HG03097 (cell line): ENCODE measurements around the gene AMIGO3.

Source experiments
- ATAC-seq: cut with Tn5 transposase; IDR thresholded peaks from one replicate; pipeline ENCODE4 v1.9.1; 2021; ENCODE audit not compliant: unreplicated experiment, low FRiP score

The AMIGO3 gene

GRCh38 chr3:49673121-49673714 lies 46.3 kb downstream of the AMIGO3 start:
- ATAC-seq, result no peak

GRCh38 chr3:49671291-49672288 lies 47.9 kb downstream of the AMIGO3 start:
- ATAC-seq, result no peak

- ATAC-seq, result no peak
Measured at GRCh38 chr3:49670940-49671290, 48.6 kb downstream of the AMIGO3 start.

GRCh38 chr3:49669352-49669751 lies 50.1 kb downstream of the AMIGO3 start:
- no peak for ATAC-seq

GRCh38 chr3:49668861-49669260 lies 50.6 kb downstream of the AMIGO3 start:
- ATAC-seq, result no peak

- ATAC-seq, result no peak
Measured at GRCh38 chr3:49668414-49668797, 51.1 kb downstream of the AMIGO3 start.

GRCh38 chr3:49667701-49668413 lies 51.6 kb downstream of the AMIGO3 start:
- no peak for ATAC-seq
